Measurements from ENCODE around the gene TRAF4.
A peak's percentile ranks its signal among the peaks of the same experiment; 100 is the strongest.
"Not testable (repeated sequence)": the region's sequence is repeated elsewhere in the genome, so short reads cannot be mapped to it uniquely, and the experiment has no call there.

TRAF4 gene

GRCh38 chr17:28722417-28723158, 21.2 kb upstream of the TRAF4 start:
- no peak for DNase-seq (ENCODE audit: extremely low read depth, low read depth)
- no peak for TF ChIP-seq CTCF (IDR thresholded peaks at IDR 0.05; ENCODE audit: low read depth, low read length, missing control alignments)
- peak overlapping the region; percentile 99 for H3K4me3 ChIP-seq (replicated peaks; ENCODE audit: low read depth, low read length)

GRCh38 chr17:28723159-28723835, 20.5 kb upstream of the TRAF4 start:
- TF ChIP-seq CTCF (IDR thresholded peaks at IDR 0.05; ENCODE audit: low read depth, low read length, missing control alignments) = no peak
- H3K4me3 ChIP-seq (replicated peaks; ENCODE audit: low read depth, low read length) = peak overlapping the region; percentile 99
- DNase-seq (ENCODE audit: extremely low read depth, low read depth) = no peak

- not testable (repeated sequence) for DNase-seq (ENCODE audit: extremely low read depth, low read depth)
- peak overlapping the region; percentile 99 for H3K4me3 ChIP-seq (replicated peaks; ENCODE audit: low read depth, low read length)
Measured at GRCh38 chr17:28723836-28724499, 19.8 kb upstream of the TRAF4 start.

- H3K4me3 ChIP-seq (replicated peaks; ENCODE audit: low read depth, low read length) = peak overlapping the region; percentile 99
- TF ChIP-seq CTCF (IDR thresholded peaks at IDR 0.05; ENCODE audit: low read depth, low read length, missing control alignments) = no peak
- no peak for DNase-seq (ENCODE audit: extremely low read depth, low read depth)
Measured at GRCh38 chr17:28724500-28725165, 19.2 kb upstream of the TRAF4 start.

GRCh38 chr17:28725166-28725659, 18.6 kb upstream of the TRAF4 start:
- no peak for DNase-seq (ENCODE audit: extremely low read depth, low read depth)
- H3K4me3 ChIP-seq (replicated peaks; ENCODE audit: low read depth, low read length) = peak overlapping the region; percentile 99
- no peak for TF ChIP-seq CTCF (IDR thresholded peaks at IDR 0.05; ENCODE audit: low read depth, low read length, missing control alignments)

- no peak for DNase-seq (ENCODE audit: extremely low read depth, low read depth)
- H3K4me3 ChIP-seq (replicated peaks; ENCODE audit: low read depth, low read length) = peak overlapping the region; percentile 99
- no peak for TF ChIP-seq CTCF (IDR thresholded peaks at IDR 0.05; ENCODE audit: low read depth, low read length, missing control alignments)
Measured at GRCh38 chr17:28725660-28726225, 18.1 kb upstream of the TRAF4 start.

All from HFF-Myc (cell line).